Endodermal cell (in vitro differentiated cells): ENCODE data around the gene STX3. TPM values are rescaled to one million over a fixed set of nuclear protein-coding genes. Genes with fewer than 3 reads are reported as not detected.
"Not testable (repeated sequence)": the region's sequence is repeated elsewhere in the genome, so short reads cannot be mapped to it uniquely, and the experiment has no call there.

Source experiments
- DNase-seq: peaks from one replicate; pipeline ENCODE4 v3.0.0-alpha.2; 2017
- H3K27ac ChIP-seq: 2 replicates; pipeline ENCODE4 v1.5.1; 2013; ENCODE audit warnings: mild to moderate bottlenecking, low read depth, low read length, moderate library complexity
- H3K27me3 ChIP-seq: 2 replicates; pipeline ENCODE4 v1.6.1; 2013; ENCODE audit warnings: mild to moderate bottlenecking, low read length, moderate library complexity; ENCODE audit not compliant: insufficient read depth, control insufficient read depth, poor library complexity, severe bottlenecking
- H3K36me3 ChIP-seq: 2 replicates; pipeline ENCODE4 v1.7.0; 2013; ENCODE audit warnings: mild to moderate bottlenecking, low read length, moderate library complexity; ENCODE audit not compliant: control insufficient read depth, insufficient read depth
- H3K4me1 ChIP-seq: one replicate; pipeline ENCODE4 v1.7.0; 2013; ENCODE audit warnings: low read length; ENCODE audit not compliant: control insufficient read depth, insufficient read depth
- H3K4me3 ChIP-seq: 2 replicates; pipeline ENCODE4 v1.5.1; 2013; ENCODE audit warnings: mild to moderate bottlenecking, low read length, moderate library complexity
- H3K9ac ChIP-seq: 2 replicates; pipeline ENCODE4 v1.6.1; 2013; ENCODE audit warnings: mild to moderate bottlenecking, low read length, moderate library complexity; ENCODE audit not compliant: poor library complexity, severe bottlenecking; ENCODE audit errors: extremely low read depth
- H3K9me3 ChIP-seq: 2 replicates; pipeline ENCODE4 v1.6.1; 2013; ENCODE audit warnings: mild to moderate bottlenecking, low read length, moderate library complexity; ENCODE audit not compliant: control insufficient read depth
- H3K27ac Mint-ChIP-seq: 2 replicates; pipeline ENCODE4 v1.8.0; 2020; ENCODE audit warnings: mixed read lengths
- H3K27me3 Mint-ChIP-seq: 2 replicates; pipeline ENCODE4 v1.8.0; 2021; ENCODE audit warnings: mild to moderate bottlenecking, mixed read lengths; ENCODE audit not compliant: insufficient read depth
- H3K36me3 Mint-ChIP-seq: 2 replicates; pipeline ENCODE4 v1.8.0; 2020; ENCODE audit warnings: low read depth, mixed read lengths
- H3K4me1 Mint-ChIP-seq: 2 replicates; pipeline ENCODE4 v1.8.0; 2020; ENCODE audit warnings: mixed read lengths
- H3K4me3 Mint-ChIP-seq: 2 replicates; pipeline ENCODE4 v1.8.0; 2020; ENCODE audit warnings: mild to moderate bottlenecking, moderate library complexity, mixed read lengths
- H3K9me3 Mint-ChIP-seq: 2 replicates; pipeline ENCODE4 v1.8.0; 2020; ENCODE audit warnings: mild to moderate bottlenecking, mixed read lengths
- CTCF ChIP-seq: fragments of 200-600 bp; sonication (generic); conservative IDR thresholded peaks from 2 replicates; pipeline ENCODE4 v1.5.0; 2021; ENCODE audit warnings: antibody characterized with exemption, mild to moderate bottlenecking
- WGBS, 2 experiments: methylation state at CpG; one replicate each; pipeline versions ENCODE4 v1.1.5 to v1.1.7; 2013; ENCODE audit warnings: missing lambda C conversion rate in 2 of 2, mixed read lengths in 1 of 2; ENCODE audit not compliant: insufficient coverage in 1 of 2, insufficient read length in 1 of 2; 5-methylcytosine and 5-hydroxymethylcytosine counted together
- total RNA-seq, 2 donors: library from RNA; stranded (reverse); fragmentation: NEBNext Ultra II Directional in 1 of 2; extraction: Animal tissue kit (Norgen Biotek cat#: 25700) in 1 of 2; gene quantifications; 2 replicates in 1 of 2; 3 replicates in 1 of 2; pipeline ENCODE4 v1.2.1, GENCODE V29; 2021

STX3 gene
- total RNA-seq, 2 donors from 2014 or later, result 119 to 160 TPM

- peak overlapping the region; percentile 31 for H3K27ac Mint-ChIP-seq
- H3K36me3 Mint-ChIP-seq, result peaks cover 79% of the 10 kb centered on the region
- TF ChIP-seq CTCF, result no peak
These were observed 24.3 kb downstream of the STX3 start for GRCh38 chr11:59779487-59779886.

GRCh38 chr11:59782080-59782479 is 26.9 kb downstream of the STX3 start:
- no peak for DNase-seq
- Histone ChIP-seq H3K27me3 (no peaks in the 10 kb centered on the region), H3K36me3 (peaks cover 66% of the 10 kb centered on the region), H3K4me1 (no peaks in the 10 kb centered on the region), H3K9me3 (no peaks in the 10 kb centered on the region), H3K9ac (no peak overlapping the region), H3K4me3 (no peak overlapping the region), H3K27ac (no peak overlapping the region)
- 94% methylated on average over 1 of the region's 2 CpGs; no CpG with 5 or more reads in 1 of the 2 experiments for WGBS, 2 experiments
- no peaks in the 10 kb centered on the region for H3K9me3 Mint-ChIP-seq
- peaks cover 72% of the 10 kb centered on the region for H3K36me3 Mint-ChIP-seq
- H3K27me3 Mint-ChIP-seq, result no peaks in the 10 kb centered on the region
- no peak overlapping the region for H3K4me3 Mint-ChIP-seq
- H3K4me1 Mint-ChIP-seq, result peaks cover 16% of the 10 kb centered on the region
- no peak for TF ChIP-seq CTCF
- H3K27ac Mint-ChIP-seq, result no peak overlapping the region

More at GRCh38 chr11:59779487-59779886, 24.3 kb downstream of the STX3 start:
- 82 to 86% methylated on average over 1 of the region's 1 CpG for WGBS, 2 experiments
- no peaks in the 10 kb centered on the region for H3K27me3 Mint-ChIP-seq
- no peak overlapping the region for H3K4me3 Mint-ChIP-seq
- no peak overlapping the region for H3K4me3 ChIP-seq
- H3K4me1 Mint-ChIP-seq, result peaks cover 27% of the 10 kb centered on the region
- H3K9me3 ChIP-seq, result no peaks in the 10 kb centered on the region
- DNase-seq, result no peak
- H3K36me3 ChIP-seq, result peaks cover 57% of the 10 kb centered on the region
- H3K27me3 ChIP-seq, result no peaks in the 10 kb centered on the region
- H3K9ac ChIP-seq, result no peak overlapping the region
- H3K9me3 Mint-ChIP-seq, result no peaks in the 10 kb centered on the region
- H3K4me1 ChIP-seq, result peaks cover 3% of the 10 kb centered on the region
- no peak overlapping the region for H3K27ac ChIP-seq

- H3K36me3 Mint-ChIP-seq, result peaks cover 73% of the 10 kb centered on the region
These were observed 28.5 kb downstream of the STX3 start for GRCh38 chr11:59783632-59784090.

GRCh38 chr11:59784441-59784840 is 29.3 kb downstream of the STX3 start:
- not testable (repeated sequence) for H3K4me3 Mint-ChIP-seq, H3K27ac ChIP-seq, H3K4me1 Mint-ChIP-seq, H3K9me3 ChIP-seq, H3K4me1 ChIP-seq, DNase-seq, H3K9me3 Mint-ChIP-seq, H3K4me3 ChIP-seq, H3K27me3 ChIP-seq, H3K9ac ChIP-seq, H3K27ac Mint-ChIP-seq, H3K27me3 Mint-ChIP-seq
- WGBS, 2 experiments, result 94% methylated on average over 4 to 5 of the region's 5 CpGs
- peaks cover 75% of the 10 kb centered on the region for H3K36me3 ChIP-seq
- H3K36me3 Mint-ChIP-seq, result peaks cover 77% of the 10 kb centered on the region

More at GRCh38 chr11:59783632-59784090, 28.5 kb downstream of the STX3 start:
- Histone ChIP-seq H3K9ac (no peak overlapping the region), H3K27me3 (no peaks in the 10 kb centered on the region), H3K36me3 (peaks cover 72% of the 10 kb centered on the region), H3K4me3 (no peak overlapping the region), H3K4me1 (no peaks in the 10 kb centered on the region), H3K9me3 (no peaks in the 10 kb centered on the region), H3K27ac (no peak overlapping the region)
- Mint-ChIP-seq H3K27ac (no peak overlapping the region), H3K4me1 (peaks cover 3% of the 10 kb centered on the region), H3K9me3 (no peaks in the 10 kb centered on the region), H3K4me3 (no peak overlapping the region), H3K27me3 (no peaks in the 10 kb centered on the region)
- no peak for DNase-seq
- TF ChIP-seq CTCF, result no peak
- 93 to 96% methylated on average over 4 of the region's 4 CpGs for WGBS, 2 experiments
